ENCODE measurements around the gene SNX17. TPM values are rescaled to one million over a fixed set of nuclear protein-coding genes. Genes with fewer than 3 reads are reported as not detected.
A peak's percentile ranks its signal among the peaks of the same experiment; 100 is the strongest.

Gene SNX17
- total and polyA plus RNA-seq, 2 of the 13 experiments (the other 11 are each of a cell fraction or from before 2014, with no cell fraction given): 75.0 to 109 TPM

- TF ChIP-seq HES4 (CRISPR knock-in tag; IDR thresholded peaks at IDR 0.05; ENCODE audit: borderline replicate concordance): peak; percentile 79
- TF ChIP-seq THAP7 (CRISPR knock-in tag; IDR thresholded peaks at IDR 0.05): 0 out of 2 replicates have a peak, but pooled peaks have one; percentile 5
- no peak for TF ChIP-seq MYPOP (CRISPR knock-in tag; IDR thresholded peaks at IDR 0.05)
- TF ChIP-seq ZNF619 (CRISPR knock-in tag; IDR thresholded peaks at IDR 0.05): no peak
- peak; percentile 16; the same call in 1 of the 2 replicates for TF ChIP-seq ZNF704 (CRISPR knock-in tag; IDR thresholded peaks at IDR 0.05; ENCODE audit: borderline replicate concordance)
- no peak; the same call in 1 of the 2 replicates for TF ChIP-seq MED13 (CRISPR knock-in tag; IDR thresholded peaks at IDR 0.05)
- TF ChIP-seq ZNF501 (CRISPR knock-in tag; IDR thresholded peaks at IDR 0.05): peak; percentile 9; the same call in 1 of the 2 replicates
- TF ChIP-seq ASH2L (IDR thresholded peaks at IDR 0.05; ENCODE audit: insufficient read length, low read depth, low read length): no peak
- peak; percentile 6; the same call in 1 of the 2 replicates for TF ChIP-seq PBX2 (CRISPR knock-in tag; IDR thresholded peaks at IDR 0.05)
- 0 out of 2 replicates have a peak, but pooled peaks have one; percentile 1 for TF ChIP-seq TP53 (CRISPR knock-in tag; conservative IDR thresholded peaks at IDR 0.05)
- TF ChIP-seq IRF9 (CRISPR knock-in tag; IDR thresholded peaks at IDR 0.05; ENCODE audit: borderline replicate concordance): 0 out of 2 replicates have a peak, but pooled peaks have one; percentile 1
- TF ChIP-seq ZBTB3 (CRISPR knock-in tag; IDR thresholded peaks at IDR 0.05; ENCODE audit: borderline replicate concordance, low read depth): peak; percentile 81; the same call in 1 of the 2 replicates
- TF ChIP-seq FOXK1 (CRISPR knock-in tag; IDR thresholded peaks at IDR 0.05; ENCODE audit: borderline replicate concordance, low read depth): no peak
- no peak for TF ChIP-seq FOXO4 (CRISPR knock-in tag; conservative IDR thresholded peaks at IDR 0.05)
- TF ChIP-seq IRX3 (CRISPR knock-in tag; IDR thresholded peaks at IDR 0.05; ENCODE audit: borderline replicate concordance, low read depth): no peak
- no peak; the same call in 1 of the 2 replicates for TF ChIP-seq GATAD2A (CRISPR knock-in tag; IDR thresholded peaks at IDR 0.05)
- TF ChIP-seq ELK4 (CRISPR knock-in tag; IDR thresholded peaks at IDR 0.05; ENCODE audit: borderline replicate concordance): 0 out of 2 replicates have a peak, but pooled peaks have one; percentile 27
- no peak for TF ChIP-seq NR2F1 (CRISPR knock-in tag; IDR thresholded peaks at IDR 0.05)
These were observed 602 bp downstream of the SNX17 start (continued) for GRCh38 chr2:27370816-27371620.

All from HepG2 (cell line).